Measurements from ENCODE around the gene MINDY4. TPM values are rescaled to one million over a fixed set of nuclear protein-coding genes. Genes with fewer than 3 reads are reported as not detected.

Gene MINDY4
- total RNA-seq, 4 donors from 2014 or later, result 11.0 to 30.9 (median 18.9) TPM

DNA sequence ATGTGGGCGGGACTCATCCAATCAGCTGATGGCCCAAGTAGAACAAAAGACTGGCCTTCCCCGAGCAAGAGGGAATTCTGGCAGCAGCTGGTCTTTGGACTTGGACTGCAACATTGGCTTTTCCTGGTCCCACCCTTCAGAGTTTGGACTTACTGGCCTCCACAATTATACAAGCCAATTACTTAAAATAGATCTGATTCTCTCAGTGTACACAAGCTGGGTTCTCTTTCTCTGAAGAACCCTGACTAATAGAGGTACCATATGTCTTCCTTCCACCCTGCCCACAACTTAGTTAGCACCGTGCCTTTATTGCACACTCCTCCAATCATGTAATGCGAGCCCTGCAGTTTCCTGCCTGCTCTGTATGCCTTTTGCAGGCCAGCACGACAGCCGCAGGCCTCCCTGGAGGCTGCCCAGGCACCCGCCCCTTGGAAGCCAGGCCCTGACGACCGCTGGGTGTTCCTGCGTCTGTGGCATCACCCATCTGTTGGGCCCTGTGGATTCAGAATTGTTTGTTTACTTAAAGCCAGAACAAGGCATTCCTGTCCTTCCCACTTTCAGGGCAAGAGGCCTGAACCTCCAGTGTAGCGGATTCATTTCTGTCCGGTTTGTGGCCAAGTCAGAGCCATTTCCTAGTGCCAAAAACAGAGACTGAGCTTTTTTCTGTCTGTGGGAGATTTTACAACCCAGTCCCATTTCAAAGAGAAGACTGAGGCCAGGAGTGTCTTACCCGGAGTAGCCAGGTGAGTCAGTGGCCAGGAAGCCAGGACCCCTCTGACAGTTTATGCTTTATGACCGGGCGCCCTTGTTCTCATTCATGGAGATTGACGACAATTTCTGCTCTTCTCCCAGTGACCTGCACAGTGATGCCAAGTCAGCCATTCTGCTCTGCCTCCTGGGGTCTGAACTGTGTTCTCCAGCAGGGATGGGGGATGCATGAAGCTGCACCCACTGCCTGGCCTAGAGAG is 20.2 kb upstream of the MINDY4 start:
- ATAC-seq (ENCODE audit: low FRiP score), result peak; percentile 26
- TF ChIP-seq, protein P1, sequence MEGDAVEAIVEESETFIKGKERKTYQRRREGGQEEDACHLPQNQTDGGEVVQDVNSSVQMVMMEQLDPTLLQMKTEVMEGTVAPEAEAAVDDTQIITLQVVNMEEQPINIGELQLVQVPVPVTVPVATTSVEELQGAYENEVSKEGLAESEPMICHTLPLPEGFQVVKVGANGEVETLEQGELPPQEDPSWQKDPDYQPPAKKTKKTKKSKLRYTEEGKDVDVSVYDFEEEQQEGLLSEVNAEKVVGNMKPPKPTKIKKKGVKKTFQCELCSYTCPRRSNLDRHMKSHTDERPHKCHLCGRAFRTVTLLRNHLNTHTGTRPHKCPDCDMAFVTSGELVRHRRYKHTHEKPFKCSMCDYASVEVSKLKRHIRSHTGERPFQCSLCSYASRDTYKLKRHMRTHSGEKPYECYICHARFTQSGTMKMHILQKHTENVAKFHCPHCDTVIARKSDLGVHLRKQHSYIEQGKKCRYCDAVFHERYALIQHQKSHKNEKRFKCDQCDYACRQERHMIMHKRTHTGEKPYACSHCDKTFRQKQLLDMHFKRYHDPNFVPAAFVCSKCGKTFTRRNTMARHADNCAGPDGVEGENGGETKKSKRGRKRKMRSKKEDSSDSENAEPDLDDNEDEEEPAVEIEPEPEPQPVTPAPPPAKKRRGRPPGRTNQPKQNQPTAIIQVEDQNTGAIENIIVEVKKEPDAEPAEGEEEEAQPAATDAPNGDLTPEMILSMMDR (IDR thresholded peaks at IDR 0.05), result no peak
- no peak for DNase-seq (ENCODE audit: low spot score)

DNA sequence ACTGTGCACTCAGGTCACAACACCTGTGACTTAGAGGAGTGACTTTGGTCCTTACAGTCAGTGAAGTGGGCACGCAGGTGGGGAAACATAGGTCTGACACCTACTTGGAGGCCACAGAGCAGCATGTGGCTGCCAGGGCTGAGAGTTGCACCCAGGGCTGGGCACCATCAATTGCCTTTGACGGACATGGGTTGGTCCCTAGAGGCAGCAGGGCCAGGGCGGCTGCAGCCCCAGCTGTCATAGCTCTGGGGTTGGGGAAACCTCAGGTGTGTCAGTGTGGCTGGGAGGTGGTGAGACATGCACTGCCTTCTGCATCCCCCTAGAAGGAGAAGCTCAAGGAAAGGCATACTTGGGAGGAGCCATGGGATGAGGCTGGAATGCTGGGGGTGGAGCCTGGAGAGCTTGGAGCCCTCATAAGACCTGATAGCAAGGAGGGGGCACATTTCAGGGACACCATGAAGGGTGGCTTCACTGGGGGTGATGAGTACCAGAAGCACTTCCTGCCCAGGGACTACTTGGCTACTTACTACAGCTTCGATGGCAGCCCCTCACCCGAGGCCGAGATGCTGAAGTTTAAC is 19.4 kb upstream of the MINDY4 start, which contains the start of gene INMT:
Gene INMT (plus strand): TSS at position 440 of the 578 bp plus-strand sequence. CDS start 16 bp downstream, at position 456.
- TF ChIP-seq, protein P1 (IDR thresholded peaks at IDR 0.05), result no peak
- DNase-seq (ENCODE audit: low spot score), result no peak
- ATAC-seq (ENCODE audit: low FRiP score), result peak; percentile 41

DNA sequence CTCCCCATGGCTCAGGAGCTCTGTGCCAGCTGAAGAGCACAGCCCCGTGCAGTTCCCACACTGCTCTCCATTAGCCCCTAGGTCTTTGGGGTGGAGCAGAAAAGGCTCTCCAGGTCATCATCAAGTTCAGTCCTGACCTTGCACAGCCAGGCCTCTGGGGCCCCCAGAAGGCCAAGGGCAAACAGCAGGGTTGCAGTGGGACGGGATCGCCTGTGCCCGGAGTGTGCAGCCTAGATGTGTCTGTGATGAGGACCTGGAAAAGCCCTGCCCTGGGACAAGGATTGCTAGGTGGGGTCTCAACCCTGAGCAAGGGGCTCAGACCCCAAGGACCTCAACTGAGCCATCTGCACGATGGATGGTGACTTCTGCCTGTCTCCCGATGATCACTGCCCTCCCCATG is 18.7 kb upstream of the MINDY4 start:
- TF ChIP-seq, protein P1 (IDR thresholded peaks at IDR 0.05), result no peak
- ATAC-seq (ENCODE audit: low FRiP score), result no peak
- no peak for DNase-seq (ENCODE audit: low spot score)

DNA sequence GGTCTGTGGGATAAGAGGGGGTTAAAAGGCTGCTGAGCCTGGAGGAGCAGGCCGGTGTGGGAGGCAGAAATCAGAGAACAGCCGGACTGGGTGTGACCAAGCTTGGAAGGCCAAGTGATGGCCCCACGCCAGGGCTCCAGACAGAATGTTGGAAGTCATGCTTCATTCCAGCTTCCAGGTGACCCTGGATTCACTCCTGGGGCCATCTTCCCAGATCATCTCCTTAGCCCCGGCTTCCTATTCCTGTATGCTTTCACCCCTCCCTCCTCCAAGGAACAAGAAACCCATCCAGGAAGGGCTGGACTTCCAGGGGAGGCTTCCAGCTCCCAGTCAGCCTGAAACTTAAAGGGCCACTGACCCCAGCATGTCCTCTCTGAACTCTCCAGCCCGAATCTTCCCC is 18.2 kb upstream of the MINDY4 start:
- TF ChIP-seq, protein P1 (IDR thresholded peaks at IDR 0.05), result no peak
- ATAC-seq (ENCODE audit: low FRiP score) (peak; percentile 41), DNase-seq (ENCODE audit: low spot score) (no peak)

DNA sequence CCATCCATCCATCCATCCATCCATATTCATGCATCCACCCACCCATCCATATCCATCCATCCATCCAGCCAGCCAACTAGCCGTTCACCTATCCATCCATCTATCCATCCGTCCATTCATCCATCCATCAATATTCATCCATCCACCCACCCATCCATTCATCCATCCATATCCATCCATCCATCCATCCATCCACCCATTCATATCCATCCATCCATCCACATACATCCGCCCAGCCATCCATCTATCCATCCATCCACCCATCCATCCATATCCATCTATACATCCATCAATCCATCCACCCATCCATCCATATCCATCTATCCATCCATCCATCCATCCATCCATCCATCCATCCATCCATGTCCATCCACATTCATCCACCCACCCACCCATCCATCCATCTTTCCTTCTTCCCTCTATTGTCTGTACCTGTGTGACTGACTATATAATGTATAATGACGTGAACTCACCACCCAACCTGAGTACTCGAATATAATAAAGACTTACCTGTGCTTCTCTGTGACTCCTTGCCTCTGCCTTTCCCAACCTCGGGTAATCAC is 16.8 kb upstream of the MINDY4 start:
- DNase-seq (ENCODE audit: low spot score), result no peak
- TF ChIP-seq, protein P1 (IDR thresholded peaks at IDR 0.05), result no peak
- ATAC-seq (ENCODE audit: low FRiP score), result no peak

DNA sequence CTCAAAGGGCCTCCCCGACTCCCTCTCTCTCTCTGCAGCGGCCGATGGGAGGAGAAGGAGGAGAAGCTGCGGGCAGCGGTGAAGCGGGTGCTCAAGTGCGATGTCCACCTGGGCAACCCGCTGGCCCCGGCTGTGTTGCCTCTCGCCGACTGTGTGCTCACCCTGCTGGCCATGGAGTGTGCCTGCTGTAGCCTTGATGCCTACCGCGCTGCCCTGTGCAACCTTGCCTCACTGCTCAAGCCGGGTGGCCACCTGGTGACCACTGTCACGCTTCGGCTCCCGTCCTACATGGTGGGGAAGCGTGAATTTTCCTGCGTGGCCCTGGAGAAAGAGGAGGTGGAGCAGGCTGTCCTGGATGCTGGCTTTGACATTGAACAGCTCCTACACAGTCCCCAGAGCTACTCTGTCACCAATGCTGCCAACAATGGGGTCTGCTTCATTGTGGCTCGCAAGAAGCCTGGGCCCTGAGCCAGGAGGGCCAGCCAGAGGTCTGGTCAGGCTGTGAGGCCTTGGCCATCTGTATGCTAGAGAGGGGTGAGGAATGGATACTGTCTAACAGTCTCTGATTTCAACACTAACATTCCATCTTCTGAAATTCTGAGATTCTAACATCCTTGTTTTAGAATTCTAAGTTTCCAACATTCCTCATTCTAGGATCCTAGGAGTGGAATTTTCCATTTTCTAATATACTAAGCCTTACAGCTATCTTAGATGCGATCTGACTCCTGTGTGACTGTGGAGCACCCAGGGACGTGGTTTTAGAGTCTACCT is 15.6 kb upstream of the MINDY4 start:
- no peak for ATAC-seq (ENCODE audit: low FRiP score)
- TF ChIP-seq, protein P1 (IDR thresholded peaks at IDR 0.05), result no peak
- no peak for DNase-seq (ENCODE audit: low spot score)
